K562 (cell line): ENCODE results near the gene RALA. TPM values are rescaled to one million over a fixed set of nuclear protein-coding genes. Genes with fewer than 3 reads are reported as not detected.

Experiments
- CREM ChIP-seq: IDR thresholded peaks from 2 replicates; pipeline ENCODE4 v1.6.1; 2014; ENCODE audit warnings: antibody characterized with exemption, low read depth
- CTCFL ChIP-seq: IDR thresholded peaks from 2 replicates; pipeline ENCODE4 v1.6.1; 2011; ENCODE audit warnings: borderline replicate concordance, low read depth, mild to moderate bottlenecking, moderate library complexity, low read length; ENCODE audit not compliant: insufficient read depth, poor library complexity, severe bottlenecking
- E2F4 ChIP-seq: sonication (generic); formaldehyde crosslinking; IDR thresholded peaks from 2 replicates; pipeline ENCODE4 v1.8.0; 2022; ENCODE audit warnings: mild to moderate bottlenecking, low read depth, missing genetic modification reagents
- FOS ChIP-seq: IDR thresholded peaks from 3 replicates; pipeline ENCODE4 v1.6.1; 2011; ENCODE audit not compliant: insufficient read length; ENCODE audit errors: extremely low read depth
- FOXA3 ChIP-seq, 2 experiments: fragments of 450-650 bp in 1 of 2; sonication (generic) in 1 of 2; formaldehyde crosslinking; IDR thresholded peaks in 1 of 2; conservative IDR thresholded peaks in 1 of 2; 2 replicates each; pipeline versions ENCODE4 v1.4.0 to v1.8.0; 2020 to 2022; ENCODE audit warnings: mild to moderate bottlenecking in 2 of 2, missing genetic modification reagents in 1 of 2
- KAT7 ChIP-seq: sonication (generic); formaldehyde crosslinking; IDR thresholded peaks from 2 replicates; pipeline ENCODE4 v1.8.0; 2022; ENCODE audit warnings: missing genetic modification reagents, mild to moderate bottlenecking, borderline replicate concordance
- KDM2B ChIP-seq: fragments of 250-450 bp; sonication (Bioruptor Pico); IDR thresholded peaks from 2 replicates; pipeline ENCODE4 v1.8.0; 2021; ENCODE audit warnings: mild to moderate bottlenecking, moderate library complexity
- MAZ ChIP-seq, 2 experiments: fragments of 450-650 bp in 1 of 2; sonication (generic) in 1 of 2; formaldehyde crosslinking; IDR thresholded peaks in 1 of 2; conservative IDR thresholded peaks in 1 of 2; 2 replicates each; pipeline versions ENCODE4 v1.4.0 to v1.5.0; 2020; ENCODE audit warnings: mild to moderate bottlenecking in 1 of 2, missing genetic modification reagents in 1 of 2
- NFATC3 ChIP-seq: fragments of 450-650 bp; IDR thresholded peaks from 2 replicates; pipeline ENCODE4 v1.6.1; 2017; ENCODE audit warnings: mild to moderate bottlenecking
- PHF20 ChIP-seq: fragments of 450-650 bp; IDR thresholded peaks from 2 replicates; pipeline ENCODE4 v1.6.1; 2018; ENCODE audit not compliant: partially characterized antibody
- RBBP5 ChIP-seq: fragments of 200-600 bp; sonication (generic); IDR thresholded peaks from 2 replicates; pipeline ENCODE4 v1.6.1; 2012; ENCODE audit warnings: borderline replicate concordance, mild to moderate bottlenecking, low read length, control low read depth, inconsistent platforms; ENCODE audit not compliant: insufficient read depth, poor library complexity, severe bottlenecking
- SNIP1 ChIP-seq: fragments of 450-650 bp; IDR thresholded peaks from 2 replicates; pipeline ENCODE4 v1.7.1; 2017; ENCODE audit warnings: low read depth, mild to moderate bottlenecking
- TEAD1 ChIP-seq, 2 experiments: fragments of 450-650 bp in 1 of 2; sonication (generic) in 1 of 2; formaldehyde crosslinking; IDR thresholded peaks; 2 replicates each; pipeline versions ENCODE4 v1.4.0 to v1.8.0; 2020 to 2022; ENCODE audit warnings: mild to moderate bottlenecking in 2 of 2, missing genetic modification reagents in 1 of 2
- U2AF1 ChIP-seq: fragments of 200-400 bp; formaldehyde crosslinking; optimal IDR thresholded peaks from 2 replicates; pipeline ENCODE3; 2017; ENCODE audit warnings: mild to moderate bottlenecking, low read depth, low read length, moderate library complexity
- ZNF511 ChIP-seq: sonication (generic); formaldehyde crosslinking; IDR thresholded peaks from 2 replicates; pipeline ENCODE4 v1.8.0; 2022; ENCODE audit warnings: mild to moderate bottlenecking, missing genetic modification reagents
- ZNF785 ChIP-seq: fragments of 250-450 bp; sonication (Bioruptor Pico); IDR thresholded peaks from 2 replicates; pipeline ENCODE4 v1.4.0; 2020; ENCODE audit warnings: mild to moderate bottlenecking
- polyA plus RNA-seq, 8 experiments: library from polyadenylated mRNA; depleted of rRNA in 4 of 8; stranded (reverse) in 5 of 8; unstranded in 3 of 8; fragments of >200 nt; fragmentation: Nextera tagmentation in 2 of 8; fragmentation: Illumina TruSeq in 1 of 8; extraction: Ambion mirVana in 2 of 8; extraction: Trizol in 1 of 8; gene quantifications; 2 replicates each; pipeline versions ENCODE4 v1.2.1 to v1.2.3, GENCODE V29; 2011 to 2014; ENCODE audit warnings: inconsistent platforms in 1 of 8, missing spikeins in 1 of 8
- total RNA-seq, 7 experiments: library from RNA; depleted of rRNA in 6 of 7; stranded (reverse); fragments of >200 nt in 6 of 7; fragmentation: Illumina TruSeq in 2 of 7; extraction: Trizol in 2 of 7; gene quantifications; 2 replicates each; pipeline versions ENCODE4 v1.2.1 to v1.2.3, GENCODE V29; 2011 to 2021; ENCODE audit warnings: low replicate concordance in 1 of 7
- TF ChIP-seq, protein P1 (sequence below): sonication (generic); formaldehyde crosslinking; IDR thresholded peaks from 2 replicates; pipeline ENCODE4 v1.8.0; 2022; ENCODE audit warnings: mild to moderate bottlenecking, missing genetic modification reagents
- TF ChIP-seq, protein P2 (sequence below): fragments of 250-450 bp; sonication (Bioruptor Pico); IDR thresholded peaks from 2 replicates; pipeline ENCODE4 v1.8.0; 2022; ENCODE audit warnings: inconsistent platforms

The RALA gene
- total and polyA plus RNA-seq, 9 of the 15 experiments (the other 6 are each of a cell fraction or from before 2014, with no cell fraction given): 7.2 to 28.0 (median 25.7) TPM

DNA sequence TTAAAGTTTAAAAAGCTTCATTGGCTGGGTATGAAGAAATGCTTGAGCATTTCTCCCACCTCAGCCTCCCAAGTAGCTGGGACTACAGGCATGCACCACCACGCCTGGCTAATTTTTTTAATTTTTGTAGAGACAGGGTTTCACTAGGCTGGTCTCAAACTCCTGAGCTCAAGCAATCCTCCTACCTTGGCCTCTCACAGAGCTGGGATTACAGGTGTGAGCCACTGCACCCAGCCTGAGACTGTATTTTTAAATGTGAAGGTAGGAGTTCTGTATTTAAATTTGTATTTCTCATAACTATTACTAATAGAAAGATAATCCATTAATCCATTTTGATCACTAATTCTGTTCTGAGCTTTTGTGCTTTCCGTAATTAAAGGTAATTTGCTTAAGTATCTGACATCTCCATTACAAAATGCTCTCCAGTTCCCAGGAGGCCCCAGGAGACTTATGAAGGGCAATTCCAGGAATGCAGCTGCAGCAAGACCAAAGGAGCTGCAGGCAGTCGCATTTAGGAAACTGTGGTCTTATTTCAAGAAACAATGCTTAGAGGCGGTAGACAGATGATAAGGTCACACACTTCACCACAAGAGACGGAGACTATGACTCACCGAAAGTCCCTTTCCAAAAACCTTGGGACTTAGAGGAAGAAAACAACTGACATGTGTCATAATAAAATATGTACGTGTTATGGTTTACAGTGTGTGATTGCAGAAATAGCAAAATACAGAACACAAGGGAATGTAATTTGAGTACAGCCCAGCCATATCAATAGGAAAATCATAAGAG is 33.9 kb upstream of the RALA start (continued):
- no peak for TF ChIP-seq E2F4 (CRISPR knock-in tag)
- TF ChIP-seq, protein P1, sequence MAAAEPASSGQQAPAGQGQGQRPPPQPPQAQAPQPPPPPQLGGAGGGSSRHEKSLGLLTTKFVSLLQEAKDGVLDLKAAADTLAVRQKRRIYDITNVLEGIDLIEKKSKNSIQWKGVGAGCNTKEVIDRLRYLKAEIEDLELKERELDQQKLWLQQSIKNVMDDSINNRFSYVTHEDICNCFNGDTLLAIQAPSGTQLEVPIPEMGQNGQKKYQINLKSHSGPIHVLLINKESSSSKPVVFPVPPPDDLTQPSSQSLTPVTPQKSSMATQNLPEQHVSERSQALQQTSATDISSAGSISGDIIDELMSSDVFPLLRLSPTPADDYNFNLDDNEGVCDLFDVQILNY (CRISPR knock-in tag): no peak
- TF ChIP-seq MAZ (CRISPR knock-in tag; conservative IDR thresholded peaks at IDR 0.05 in 1 of 2, IDR thresholded peaks at IDR 0.05 in 1 of 2): 0 out of 4 replicates have a peak, but pooled peaks of 1 of the 2 experiments have one; percentile 17
- no peak for TF ChIP-seq ZNF511 (CRISPR knock-in tag)
- TF ChIP-seq KAT7 (CRISPR knock-in tag): no peak
- TF ChIP-seq, protein P2, sequence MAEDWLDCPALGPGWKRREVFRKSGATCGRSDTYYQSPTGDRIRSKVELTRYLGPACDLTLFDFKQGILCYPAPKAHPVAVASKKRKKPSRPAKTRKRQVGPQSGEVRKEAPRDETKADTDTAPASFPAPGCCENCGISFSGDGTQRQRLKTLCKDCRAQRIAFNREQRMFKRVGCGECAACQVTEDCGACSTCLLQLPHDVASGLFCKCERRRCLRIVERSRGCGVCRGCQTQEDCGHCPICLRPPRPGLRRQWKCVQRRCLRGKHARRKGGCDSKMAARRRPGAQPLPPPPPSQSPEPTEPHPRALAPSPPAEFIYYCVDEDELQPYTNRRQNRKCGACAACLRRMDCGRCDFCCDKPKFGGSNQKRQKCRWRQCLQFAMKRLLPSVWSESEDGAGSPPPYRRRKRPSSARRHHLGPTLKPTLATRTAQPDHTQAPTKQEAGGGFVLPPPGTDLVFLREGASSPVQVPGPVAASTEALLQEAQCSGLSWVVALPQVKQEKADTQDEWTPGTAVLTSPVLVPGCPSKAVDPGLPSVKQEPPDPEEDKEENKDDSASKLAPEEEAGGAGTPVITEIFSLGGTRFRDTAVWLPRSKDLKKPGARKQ (CRISPR knock-in tag): no peak
- peak in 1 of 2 experiments; percentile 51; a peak in 1 of 4 replicates for TF ChIP-seq FOXA3 (CRISPR knock-in tag; conservative IDR thresholded peaks at IDR 0.05 in 1 of 2, IDR thresholded peaks at IDR 0.05 in 1 of 2)
- no peak for TF ChIP-seq RBBP5
- no peak for TF ChIP-seq SNIP1
- TF ChIP-seq ZNF785 (CRISPR knock-in tag): no peak
- peak; percentile 97 for TF ChIP-seq NFATC3
- TF ChIP-seq TEAD1 (CRISPR knock-in tag; IDR thresholded peaks at IDR 0.05): peak in 1 of 2 experiments; percentile 78; a peak in 2 of 4 replicates
- peak; percentile 71; the same call in 1 of the 2 replicates for TF ChIP-seq CREM
- peak; percentile 78 for TF ChIP-seq FOS
- TF ChIP-seq PHF20: no peak
- TF ChIP-seq U2AF1: no peak
- no peak for TF ChIP-seq KDM2B
- no peak for TF ChIP-seq CTCFL
